GM12891 (cell line): Measurements from ENCODE around the gene NUMA1.

Experiments
- POLR2A ChIP-seq: IDR thresholded peaks from 2 replicates; pipeline ENCODE4 v1.6.1; 2011; ENCODE audit warnings: low read depth, low read length, control low read depth
- POLR2AphosphoS5 ChIP-seq: IDR thresholded peaks from 2 replicates; pipeline ENCODE4 v1.6.1; 2011; ENCODE audit warnings: low read depth, low read length, control low read depth

DNA sequence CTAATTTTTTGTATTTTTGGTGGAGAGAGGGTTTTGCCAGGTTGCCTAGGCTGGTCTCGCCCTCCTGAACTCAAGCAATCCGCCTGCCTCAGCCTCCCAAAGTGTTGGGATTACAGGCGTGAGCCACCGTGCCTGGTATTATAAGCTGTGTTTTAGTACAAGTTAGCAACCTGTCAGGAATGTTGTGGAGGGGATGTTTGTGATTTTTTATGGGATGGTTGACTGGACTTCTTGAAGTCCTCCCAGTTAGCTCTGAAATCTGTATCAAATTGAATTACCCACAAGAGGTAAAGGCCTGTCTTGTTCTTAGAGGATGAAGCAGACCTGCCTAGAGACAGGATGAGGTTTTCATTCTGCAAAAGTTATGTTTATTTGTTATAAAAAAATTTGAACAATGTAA lies 115.7 kb downstream of the NUMA1 start:
- TF ChIP-seq POLR2AphosphoS5 (no peak), POLR2A (no peak)
